ENCODE measurements around the gene KIRREL3.

KIRREL3 gene

DNA sequence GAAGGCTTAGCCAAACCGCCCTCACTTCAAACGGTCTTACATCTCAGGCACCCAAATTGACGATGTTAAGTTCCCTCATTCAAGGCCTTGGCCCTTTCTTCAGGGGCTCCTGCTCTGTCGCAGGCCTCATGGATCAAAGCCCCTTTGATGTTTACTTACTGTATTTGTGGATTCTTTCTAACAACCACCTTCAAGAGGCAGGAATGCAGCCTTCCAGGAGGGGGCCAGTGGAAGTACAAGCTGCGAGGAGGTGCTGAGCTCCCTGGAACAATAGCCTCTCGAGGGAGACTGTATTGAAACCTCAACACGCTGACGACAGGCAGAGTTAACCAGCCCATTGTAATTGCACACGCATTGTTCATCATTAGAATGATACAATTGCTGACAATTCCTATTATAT lies 436.0 kb downstream of the KIRREL3 start:
- no peak for DNase-seq

DNA sequence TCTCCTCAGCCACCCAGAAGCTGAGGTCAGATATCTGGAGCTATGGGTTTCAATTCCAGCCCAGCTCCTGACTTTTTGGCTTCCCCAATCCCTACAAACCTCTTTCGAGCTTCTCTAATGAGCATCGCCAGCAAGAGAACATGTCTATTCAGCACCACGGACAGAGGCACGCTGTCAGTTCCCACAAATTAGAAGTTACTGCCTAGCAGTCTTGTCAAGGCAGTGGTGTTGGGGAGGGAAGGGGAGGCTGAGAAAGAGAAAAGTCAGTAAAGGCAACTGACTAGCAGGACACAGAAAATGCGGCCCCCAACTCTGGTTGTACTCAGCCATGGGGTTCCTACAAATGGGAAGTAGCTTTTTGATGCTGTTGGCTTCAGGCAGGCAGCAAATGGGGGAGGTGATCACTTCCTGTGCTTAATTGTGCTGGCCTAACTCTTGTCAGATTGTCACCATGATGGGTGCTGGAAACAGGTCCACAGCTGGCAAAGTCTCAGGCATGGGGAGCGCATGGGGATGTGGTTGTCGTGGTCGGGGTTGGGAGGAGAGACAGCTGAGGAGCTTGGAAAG lies 439.2 kb downstream of the KIRREL3 start:
- DNase-seq = peak; percentile 76

DNA sequence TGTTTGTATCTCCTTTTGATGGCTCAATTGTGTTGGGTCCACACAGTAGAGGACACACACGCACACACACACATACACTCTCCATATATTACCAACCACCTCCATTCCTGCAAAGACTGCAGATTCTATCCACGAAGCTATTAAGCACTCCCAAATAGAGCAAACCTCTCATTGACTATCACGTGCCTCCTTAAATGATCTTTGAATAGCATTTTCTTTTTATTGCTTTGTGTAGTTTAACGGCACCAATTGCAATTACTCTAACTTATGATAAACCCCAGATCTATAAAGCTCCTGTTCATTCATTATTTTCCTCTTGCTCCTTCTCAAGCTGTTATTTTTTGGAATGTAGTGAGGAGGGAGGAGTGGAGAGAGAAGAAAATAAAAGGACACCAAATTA lies 440.3 kb downstream of the KIRREL3 start:
- DNase-seq = no peak

DNA sequence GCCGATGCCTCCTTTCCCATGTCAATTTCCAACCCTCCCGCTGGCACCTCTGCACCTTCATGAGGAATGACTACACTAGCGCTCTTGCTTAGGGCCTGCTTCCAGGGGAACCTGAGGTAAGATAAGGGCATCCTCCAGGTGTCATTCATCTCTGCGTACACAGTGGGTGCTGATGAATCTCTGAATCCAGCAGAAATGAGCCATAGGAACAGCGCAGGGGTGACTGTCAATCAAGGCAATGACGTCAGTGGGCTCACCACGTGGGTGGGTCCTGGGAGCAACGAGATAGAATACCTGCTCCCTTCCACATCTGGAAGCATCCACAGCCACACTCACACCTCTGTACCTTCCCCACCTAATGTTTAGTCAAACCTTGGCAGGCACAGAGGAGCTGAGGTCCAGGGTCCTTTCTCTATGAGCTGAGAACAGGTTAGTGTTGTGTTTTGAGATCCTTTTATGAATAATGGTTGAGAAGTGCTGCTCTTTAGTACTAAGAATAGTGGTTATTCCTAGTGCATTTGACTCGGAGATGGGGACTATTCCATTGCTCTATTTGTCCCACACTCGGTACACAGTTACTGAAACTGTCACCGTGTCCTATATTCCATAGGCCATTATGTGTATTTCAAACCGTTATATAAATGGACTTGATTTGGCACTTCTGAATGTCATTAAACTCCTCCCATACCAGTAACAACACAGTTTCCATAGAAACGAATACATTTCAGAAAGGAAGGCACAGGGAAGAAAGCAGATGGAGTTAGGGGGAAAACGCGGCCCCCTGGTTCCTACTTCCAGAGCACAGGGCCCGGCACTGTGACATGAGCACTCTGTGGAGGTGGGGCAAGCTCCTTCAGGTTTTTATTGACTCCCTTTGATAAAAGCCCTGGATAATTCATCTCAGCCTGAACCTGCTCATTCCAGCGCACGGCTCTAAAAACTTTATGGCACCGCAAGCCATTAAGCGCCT lies 451.7 kb downstream of the KIRREL3 start:
- DNase-seq = no peak

DNA sequence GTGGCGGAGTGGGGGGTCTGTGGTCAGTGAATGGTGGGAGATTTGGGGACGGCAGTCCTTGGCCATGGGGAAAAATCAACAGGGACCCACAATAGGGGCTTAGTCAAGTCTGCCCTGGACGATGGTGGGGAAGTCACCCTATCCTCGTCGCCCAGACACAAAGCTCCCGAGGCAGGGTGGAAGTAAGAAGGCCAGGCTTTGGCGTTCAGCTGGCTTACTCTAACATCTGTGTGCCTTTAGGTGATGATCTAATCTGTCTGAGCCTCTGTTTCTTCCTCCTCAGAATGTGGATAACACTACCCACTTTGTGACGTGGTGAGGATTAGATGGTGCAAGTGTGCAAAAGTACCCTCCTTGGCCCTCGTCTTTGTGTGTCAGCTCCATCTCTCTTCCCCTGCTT lies 452.9 kb downstream of the KIRREL3 start:
- DNase-seq = no peak

DNA sequence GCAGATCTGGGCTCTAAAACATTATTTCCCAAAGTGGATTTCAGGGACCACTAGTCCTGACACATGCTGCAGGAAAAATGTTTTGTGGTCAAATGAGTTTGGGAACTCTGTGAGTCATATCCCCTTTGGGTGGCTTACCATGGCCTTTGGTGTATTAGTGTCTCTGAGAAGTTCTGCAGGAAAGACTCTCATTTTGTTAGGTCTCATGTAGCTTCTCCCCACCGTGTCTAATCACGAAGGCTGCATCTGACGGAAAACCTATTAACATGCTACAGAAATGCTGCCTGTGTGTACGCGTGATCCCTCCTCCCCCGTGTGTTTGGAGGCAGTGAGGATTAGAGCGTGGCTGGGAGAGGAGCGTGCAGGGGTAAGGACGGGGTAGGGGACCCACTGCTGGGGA lies 453.4 kb downstream of the KIRREL3 start:
- peak; percentile 88 for DNase-seq

DNA sequence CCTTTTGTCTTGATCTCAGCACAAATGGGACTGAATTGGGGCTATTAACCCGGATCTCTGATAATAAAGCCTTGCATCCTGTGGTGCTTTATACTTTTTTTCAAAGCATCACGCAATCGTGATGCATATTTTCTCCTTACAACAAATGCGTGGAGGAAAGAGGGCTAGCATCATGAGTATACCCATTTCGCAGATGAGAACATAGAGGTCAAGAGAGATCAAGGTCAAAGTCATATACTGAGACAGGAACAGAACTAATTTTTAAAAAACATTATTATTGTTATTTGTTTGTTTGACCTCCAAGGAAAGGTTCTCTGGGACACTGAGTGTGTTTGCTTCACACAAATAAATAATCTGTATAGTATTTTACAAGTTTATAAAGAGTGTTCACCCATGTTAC lies 453.9 kb downstream of the KIRREL3 start:
- DNase-seq = no peak

DNA sequence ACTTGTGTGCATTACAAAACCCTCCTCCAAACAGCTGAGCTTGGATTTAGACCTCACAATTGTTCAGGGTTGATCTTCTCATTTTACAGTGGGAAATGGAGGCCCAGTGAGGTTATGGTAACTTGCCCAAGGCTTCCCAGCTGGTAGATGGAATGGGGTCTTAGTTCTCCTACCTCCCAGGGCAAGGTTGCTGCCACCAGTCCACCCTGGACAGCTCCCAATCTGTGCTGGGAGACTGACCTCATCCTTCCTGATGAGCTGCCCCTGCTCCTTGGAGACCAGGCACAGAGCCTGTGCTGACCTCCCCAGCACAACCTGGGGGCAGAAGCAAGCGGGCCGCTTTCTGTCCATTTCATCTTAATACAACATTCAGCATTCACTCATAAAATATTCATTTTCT lies 454.4 kb downstream of the KIRREL3 start:
- DNase-seq = peak; percentile 26

DNA sequence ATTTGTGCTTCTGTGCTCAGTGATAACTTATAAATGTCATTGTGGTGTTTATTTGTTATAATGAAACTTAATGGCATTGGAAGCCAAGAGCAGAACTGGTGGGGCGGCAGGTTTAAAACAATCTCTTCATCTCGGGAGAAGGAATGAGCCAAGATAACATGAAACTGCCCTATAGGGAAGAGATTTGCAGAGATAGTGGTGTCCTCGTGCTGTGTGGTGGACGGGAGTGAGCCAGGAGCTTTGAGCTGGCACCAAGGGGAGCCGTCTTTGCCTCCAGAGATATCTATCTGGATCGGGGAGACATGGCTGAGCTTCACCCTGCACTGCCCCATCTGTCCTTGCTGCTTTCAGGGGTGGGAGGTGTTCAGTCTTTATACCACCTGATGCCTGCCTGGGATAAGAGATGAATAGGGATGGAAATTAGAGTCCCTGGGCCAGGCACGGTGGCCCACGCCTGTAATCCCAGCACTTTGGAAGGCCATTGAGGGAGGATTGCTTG lies 455.5 kb downstream of the KIRREL3 start:
- DNase-seq = no peak

DNA sequence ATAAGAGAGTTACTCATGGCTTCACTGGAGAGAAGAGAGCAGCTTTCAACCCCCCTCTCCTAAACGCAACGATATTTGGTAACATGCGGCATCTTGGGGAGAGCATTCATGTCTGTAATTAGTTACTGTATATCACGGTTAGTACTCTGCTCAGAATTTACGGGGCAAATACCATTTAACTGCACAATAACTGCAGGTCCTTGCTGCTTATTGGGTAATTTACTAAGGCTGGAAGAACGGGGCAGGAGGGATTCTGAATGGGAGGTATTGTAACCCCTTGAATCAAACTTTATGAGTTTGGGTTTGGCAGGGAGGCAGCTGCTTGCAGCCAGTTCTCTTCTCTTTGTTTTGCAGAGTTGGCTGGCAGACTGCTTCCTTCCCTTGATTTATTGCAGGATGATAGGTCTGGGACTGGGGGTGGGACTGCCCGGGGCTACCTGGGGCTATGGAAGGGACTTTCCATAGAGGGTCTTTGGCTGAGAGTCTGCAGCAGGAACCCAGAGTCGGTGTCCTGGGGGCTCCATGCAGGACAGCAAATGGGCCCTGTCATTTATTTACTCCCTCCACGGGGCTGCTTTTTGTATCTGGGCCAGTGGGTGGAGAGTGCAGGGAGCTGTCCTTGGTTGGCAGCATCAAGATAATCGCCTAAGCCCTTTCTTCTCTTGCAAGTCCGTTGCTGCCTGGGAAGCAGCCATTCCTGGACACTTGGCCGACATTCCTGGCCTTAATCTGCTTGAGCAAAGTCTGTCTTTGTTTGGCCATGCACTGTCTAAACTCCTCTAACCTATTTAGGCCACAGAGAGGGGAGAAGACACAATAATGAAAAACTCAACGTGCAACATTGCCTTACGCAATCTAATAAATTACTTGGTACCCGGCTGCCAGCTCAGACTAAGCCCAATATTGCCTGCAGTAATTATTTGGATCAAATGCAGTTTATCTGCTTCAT lies 456.2 kb downstream of the KIRREL3 start:
- peak; percentile 59 for DNase-seq

DNA sequence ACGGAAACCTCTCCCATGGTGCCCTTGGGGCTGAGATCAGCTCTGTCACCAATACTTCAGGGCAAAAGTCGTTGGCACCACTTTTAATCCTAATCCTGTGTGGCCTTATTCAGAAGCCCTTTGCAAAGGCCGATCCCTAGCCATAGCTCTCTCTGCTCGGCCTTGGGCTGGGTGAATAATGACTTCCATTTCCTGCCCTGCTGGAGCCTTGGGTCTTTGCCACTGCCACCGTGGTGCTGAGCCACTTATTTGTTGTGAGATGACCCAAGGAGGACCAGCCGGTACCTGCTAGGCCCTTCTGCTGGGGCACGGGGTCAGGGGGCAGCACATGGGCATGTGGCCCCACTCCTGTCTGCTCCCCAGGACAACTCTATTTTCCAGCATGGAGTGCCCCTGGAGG lies 456.9 kb downstream of the KIRREL3 start:
- DNase-seq = no peak

DNA sequence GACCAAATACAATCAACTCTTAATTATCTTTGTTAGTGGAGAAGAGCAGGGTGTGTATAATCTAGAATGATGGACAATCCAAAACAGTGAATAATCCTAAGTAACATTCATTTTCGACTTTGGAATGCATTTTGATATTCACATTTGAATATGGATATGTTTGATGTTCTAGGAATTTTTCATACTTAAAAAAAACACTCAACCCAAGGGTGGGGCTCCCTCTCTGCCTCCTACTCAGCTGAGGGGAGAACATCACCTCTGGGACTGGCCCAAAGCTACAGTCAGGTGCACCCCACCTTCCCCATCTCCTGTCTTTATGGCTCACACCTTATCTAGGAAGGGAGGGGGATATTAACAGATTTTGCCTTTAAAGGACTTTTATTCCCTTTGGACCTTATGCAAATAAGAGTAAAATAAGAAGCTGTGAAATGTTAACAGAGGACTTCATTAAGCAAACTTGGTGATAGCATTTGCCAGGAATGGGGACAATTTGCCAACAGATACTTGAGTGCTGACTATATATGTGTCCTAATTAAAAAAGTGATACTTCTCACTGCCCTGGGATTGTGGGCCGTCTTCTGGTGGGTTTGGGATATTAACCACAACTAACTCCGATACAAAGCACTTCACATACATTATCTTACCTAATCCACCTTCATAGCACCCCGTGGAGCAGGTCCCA lies 458.1 kb downstream of the KIRREL3 start:
- DNase-seq = peak; percentile 78

DNA sequence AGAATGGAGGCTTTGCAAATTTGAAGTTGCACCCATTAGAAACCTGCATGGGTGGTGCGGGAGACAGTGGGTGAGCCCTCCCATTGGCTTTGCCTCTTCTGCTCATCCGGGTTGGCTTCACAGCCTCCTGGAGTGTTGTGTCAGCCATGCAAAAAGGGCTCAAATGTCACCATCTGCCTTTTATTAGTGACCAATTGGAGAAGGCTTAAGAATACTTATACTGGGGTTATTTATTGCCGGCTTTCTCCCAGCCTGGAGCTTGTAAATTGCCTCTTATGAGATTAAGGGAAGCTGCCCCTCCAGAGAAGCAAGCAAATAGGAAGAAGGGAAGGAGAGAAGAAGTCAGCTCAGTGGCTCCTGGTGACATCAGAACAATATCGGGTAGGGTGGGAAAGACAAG lies 462.5 kb downstream of the KIRREL3 start:
- no peak for DNase-seq

DNA sequence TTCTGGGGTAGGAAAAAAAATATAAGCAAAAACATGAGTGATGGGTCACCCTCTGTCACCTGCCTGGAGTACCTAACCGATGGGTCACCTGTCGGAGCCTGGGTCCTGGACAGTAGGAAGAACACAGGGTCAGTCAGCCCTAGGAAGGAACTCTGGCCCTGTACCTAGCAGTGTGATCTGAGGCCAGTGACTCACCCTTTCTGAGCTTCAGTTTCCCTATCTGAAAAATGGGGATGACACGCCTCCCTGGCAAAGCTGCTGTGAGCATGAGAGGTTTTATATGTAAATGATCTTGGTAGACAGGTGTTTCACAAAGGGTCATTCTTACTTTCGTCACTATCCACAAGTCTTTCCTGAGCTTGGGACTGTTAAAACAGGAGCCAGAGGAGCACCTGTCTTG lies 463.1 kb downstream of the KIRREL3 start:
- no peak for DNase-seq

DNA sequence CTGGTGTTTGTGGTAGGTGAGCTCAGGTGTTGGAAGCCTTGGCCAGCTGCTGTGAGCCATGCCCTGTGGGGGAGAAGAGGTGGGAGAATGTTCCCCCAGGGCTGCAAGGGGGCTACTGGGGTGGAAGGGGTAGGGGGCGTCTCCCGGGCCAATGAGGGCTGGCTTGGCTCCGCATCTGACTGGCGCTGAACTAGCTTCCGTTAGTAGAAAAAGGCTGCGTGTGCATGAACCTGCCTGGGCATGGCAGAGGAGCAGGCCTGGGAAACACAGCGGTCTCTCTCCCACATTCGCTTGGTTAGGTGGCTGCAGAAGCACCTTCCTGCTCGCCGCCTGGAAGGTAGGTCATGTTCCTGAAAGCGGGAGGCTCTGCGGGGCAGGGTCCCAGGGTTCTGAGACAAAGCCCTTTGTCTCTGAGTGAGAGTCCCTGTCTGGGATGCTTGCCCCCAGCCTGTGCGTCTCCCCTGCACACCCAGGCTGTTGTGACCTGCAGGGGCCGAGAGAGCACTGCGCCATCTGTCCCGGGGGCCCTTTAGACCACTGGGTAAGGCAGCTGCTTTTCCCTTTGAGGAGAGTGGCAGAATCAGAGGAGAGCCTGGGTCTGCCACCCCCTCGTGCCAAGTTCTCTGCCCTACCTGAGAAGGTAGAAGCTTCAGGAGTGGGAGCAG lies 466.3 kb downstream of the KIRREL3 start:
- no peak for DNase-seq

DNA sequence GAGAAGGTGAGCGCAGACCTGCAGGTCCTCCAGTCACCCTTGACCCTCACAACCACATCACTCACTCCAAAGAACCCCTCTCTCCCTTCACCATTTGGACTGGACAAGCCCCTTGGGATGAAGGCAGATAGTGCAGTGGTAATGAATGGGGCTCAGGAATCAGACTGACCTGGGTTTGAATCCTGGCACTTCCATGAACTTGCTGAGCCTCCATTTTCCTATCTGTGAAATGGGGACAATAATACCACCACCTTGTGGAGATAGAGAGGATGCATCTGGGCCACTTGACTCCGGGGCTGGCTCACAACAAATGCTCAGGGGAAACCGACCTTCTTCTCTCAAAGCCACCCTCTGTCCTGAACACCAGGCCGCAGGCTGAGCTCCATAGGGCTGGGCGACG lies 467.0 kb downstream of the KIRREL3 start:
- no peak for DNase-seq

DNA sequence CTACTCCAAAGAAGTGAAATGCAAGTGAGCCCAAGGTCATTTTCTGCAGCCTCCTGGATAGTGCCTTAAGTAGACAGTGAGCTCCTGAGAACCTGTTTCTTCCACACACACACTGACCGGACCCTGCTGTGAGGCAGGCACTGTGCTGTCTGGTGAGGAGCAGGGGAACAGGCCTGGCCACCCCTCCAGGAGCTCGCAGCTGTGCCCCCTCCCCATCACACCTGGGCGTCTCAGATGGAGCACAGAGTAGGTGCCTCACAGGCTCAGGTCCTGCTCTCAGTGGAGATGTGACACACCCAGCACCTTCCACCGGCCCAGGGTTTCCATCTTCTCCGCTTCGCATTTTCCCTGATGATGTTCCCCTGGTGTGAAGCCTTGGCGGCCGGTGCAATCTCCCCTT lies 470.2 kb downstream of the KIRREL3 start:
- no peak for DNase-seq

DNA sequence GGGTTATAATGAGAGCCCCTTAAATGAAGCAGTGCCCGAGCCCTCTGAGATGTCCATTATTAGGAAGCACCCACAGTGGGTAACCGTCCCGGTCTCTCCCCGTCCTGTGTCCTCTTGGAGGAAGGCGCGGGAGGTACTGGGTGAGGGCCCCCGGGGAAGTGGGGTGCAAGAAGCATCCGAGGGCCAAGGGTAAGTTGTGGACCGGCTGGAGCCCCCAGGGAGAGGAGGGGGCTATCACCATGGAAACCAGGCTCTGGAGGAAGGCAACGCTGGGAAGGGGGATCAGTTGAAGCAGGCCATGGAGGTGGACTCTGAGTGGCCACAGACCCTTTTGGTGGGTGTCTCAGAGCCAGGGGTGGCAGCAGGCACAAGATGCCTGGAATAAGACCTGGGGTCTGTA lies 471.5 kb downstream of the KIRREL3 start:
- DNase-seq = no peak

DNA sequence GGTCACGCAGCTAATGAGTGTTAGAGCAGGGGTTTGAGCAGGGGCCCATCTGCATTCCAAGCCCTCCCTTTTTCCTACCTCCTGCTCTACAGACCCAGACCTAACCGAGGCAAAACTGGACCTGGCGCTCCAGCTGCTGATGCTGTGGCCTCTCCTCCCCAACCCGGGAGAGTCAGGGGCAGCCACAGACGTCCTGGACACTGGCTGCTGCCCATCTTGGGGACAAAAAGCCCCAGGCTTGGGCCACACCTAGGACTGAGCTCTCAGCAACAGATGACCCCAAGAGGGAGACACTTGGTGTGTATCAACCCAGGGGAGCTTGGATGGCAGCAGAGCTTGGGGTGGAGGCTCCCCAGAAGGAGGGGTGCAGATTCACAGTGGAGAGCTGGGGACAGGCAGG lies 472.5 kb downstream of the KIRREL3 start:
- DNase-seq = no peak

DNA sequence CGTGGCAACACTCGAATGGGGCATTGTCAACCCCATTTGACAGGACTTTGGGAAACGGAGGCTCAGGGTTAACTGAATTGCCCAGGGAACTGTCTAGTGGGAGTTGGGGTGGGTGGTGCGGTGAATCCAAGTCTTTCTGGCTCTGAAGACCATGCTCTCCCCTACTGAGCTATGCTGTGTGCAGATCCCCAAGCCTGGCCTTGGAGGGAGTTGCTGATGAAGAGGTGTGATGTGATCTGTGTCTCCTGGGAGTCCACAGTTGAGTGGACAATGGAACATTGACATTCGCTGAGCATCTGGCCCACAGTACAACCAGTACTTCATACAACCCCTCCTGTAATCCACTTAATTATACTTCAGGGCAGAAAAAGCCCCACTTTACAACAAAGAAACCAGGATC lies 472.9 kb downstream of the KIRREL3 start:
- no peak for DNase-seq

DNA sequence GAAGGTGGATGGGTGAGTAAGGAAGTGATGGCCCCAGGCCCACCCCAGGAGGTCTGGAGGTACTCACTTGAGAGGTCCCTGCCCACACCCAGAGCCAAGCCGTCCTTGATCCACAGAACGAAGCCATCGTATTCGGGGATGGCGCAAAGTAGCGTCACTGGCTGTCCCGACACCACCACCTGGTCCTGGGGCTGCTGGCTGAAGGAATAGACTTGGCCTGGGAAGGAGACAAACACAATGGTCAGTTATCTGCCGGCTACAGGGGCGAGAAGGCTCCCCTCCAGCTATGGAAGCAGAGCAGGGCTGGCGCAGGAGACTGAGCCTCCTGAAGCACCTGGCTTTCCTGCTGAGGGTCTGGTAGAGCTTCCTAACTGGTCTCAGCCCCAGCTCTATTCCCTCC lies 474.1 kb downstream of the KIRREL3 start:
- DNase-seq = no peak

DNA sequence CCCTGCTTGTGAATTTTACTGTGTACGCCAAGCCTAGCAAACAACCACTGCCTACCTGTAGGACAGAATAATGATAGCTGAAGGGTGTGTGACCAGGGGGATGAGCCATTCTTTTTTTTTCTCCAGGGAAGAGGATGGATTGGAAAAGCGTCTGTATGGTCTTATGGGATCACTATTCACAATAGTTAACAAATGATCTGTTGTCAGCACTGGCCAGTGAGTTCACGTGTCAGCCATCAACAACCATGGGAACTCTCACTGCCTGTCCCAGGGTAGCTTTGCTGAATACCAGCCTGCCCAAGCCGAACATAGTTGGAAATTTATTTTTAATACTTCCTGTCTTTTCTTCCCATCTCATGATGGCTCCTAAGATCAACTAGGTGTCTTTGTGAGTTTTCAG lies 474.9 kb downstream of the KIRREL3 start:
- DNase-seq = no peak

Data from fibroblast of skin of scalp (primary cell).